GM21390 (cell line): ENCODE data around the gene FER1L5.
A peak's percentile ranks its signal among the peaks of the same experiment; 100 is the strongest.

Experiments
- ATAC-seq: cut with Tn5 transposase; IDR thresholded peaks from one replicate; pipeline ENCODE4 v1.9.1; 2021; ENCODE audit not compliant: unreplicated experiment

Gene FER1L5

GRCh38 chr2:96739076-96739632 lies 96.6 kb downstream of the FER1L5 start:
- no peak for ATAC-seq

GRCh38 chr2:96739633-96740428 lies 97.3 kb downstream of the FER1L5 start, which contains the start of gene LMAN2L:
Gene LMAN2L (minus strand): TSS chr2:96740064. CDS start chr2:96740040, 24 bp downstream.
- peak; percentile 99 for ATAC-seq

GRCh38 chr2:96747061-96747617 lies 104.6 kb downstream of the FER1L5 start:
- ATAC-seq = no peak

- no peak for ATAC-seq
Observed at GRCh38 chr2:96751800-96752199, 109.2 kb downstream of the FER1L5 start.

DNA sequence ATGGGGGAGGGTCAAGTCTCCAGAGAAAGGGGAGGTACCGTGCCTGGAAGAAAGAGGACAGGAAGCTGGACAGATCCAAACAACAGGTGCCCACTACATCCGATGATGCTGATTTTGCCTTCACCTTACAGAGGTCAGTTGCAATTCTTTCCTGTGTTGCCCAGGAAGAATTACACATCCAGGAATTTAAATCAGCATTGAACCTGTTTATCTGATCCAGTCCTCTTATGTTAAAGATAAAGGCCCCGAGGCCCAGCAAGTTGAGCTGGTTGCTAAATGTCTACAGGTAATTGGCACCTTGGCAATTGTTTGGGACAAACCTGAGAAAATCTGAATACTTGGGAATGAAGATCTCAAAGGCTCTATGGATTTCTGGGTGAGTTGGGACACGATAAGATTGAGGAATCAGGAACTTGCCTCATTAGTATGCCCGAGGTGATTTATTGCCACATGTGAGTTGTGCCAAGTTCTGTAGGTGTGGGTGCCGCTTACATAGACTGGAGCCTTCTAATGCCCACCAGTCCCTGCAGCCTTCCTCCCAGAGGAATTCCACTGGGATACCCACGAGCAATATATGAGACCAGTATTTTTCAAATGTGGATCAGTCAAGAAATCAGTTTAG lies 111.2 kb downstream of the FER1L5 start:
- ATAC-seq = no peak

DNA sequence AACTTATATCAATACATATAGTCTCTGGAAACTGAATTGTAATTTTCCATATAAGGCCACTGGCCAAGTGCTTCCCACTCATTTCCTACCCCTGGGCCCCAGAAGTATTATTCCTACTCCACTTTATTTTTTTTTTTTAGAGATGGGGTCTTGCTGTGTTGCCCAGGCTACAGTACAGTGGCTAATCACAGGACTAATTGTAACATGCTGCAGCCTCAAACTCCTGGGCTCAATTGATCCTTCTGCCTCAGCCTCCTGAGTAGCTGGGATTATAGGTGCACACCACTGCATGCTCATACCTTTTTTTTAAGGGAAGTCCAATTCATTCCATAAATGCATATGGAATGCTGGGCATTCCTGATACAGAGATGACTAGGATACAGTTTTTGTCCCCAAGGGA lies 111.8 kb downstream of the FER1L5 start:
- no peak for ATAC-seq
